Activated B cell treated with CpG ODN at 0.5 μM for 24 hours (primary cell): ENCODE results near the gene FEV. TPM values are rescaled to one million over a fixed set of nuclear protein-coding genes. Genes with fewer than 3 reads are reported as not detected.

ENCODE experiments used
- ATAC-seq: fragments of 200-7000 bp; cut with Tn5 transposase; one replicate; pipeline ENCODE4 v1.10.0; 2021; ENCODE audit warnings: low read depth, mild to moderate bottlenecking, moderate library complexity
- CTCF ChIA-PET: fragments of 350-600 bp; sonication (Branson Sonifier 250); formaldehyde crosslinking; loops from one replicate; lab custom pipeline; 2021; ENCODE audit warnings: antibody characterized with exemption; lab: Charles Lee
- POLR2A ChIA-PET: fragments of 350-600 bp; sonication (Branson Sonifier 250); formaldehyde crosslinking; loops from one replicate; lab custom pipeline; 2021; ENCODE audit warnings: antibody characterized with exemption; lab: Charles Lee
- DNase-seq: peaks from one replicate; pipeline ENCODE4 v3.0.0; 2022
- H3K27ac Mint-ChIP-seq: one replicate; pipeline ENCODE4 v1.8.0; 2020; ENCODE audit warnings: mixed read lengths
- H3K27me3 Mint-ChIP-seq: one replicate; pipeline ENCODE4 v1.8.0; 2021; ENCODE audit warnings: mixed read lengths
- H3K36me3 Mint-ChIP-seq: one replicate; pipeline ENCODE4 v1.8.0; 2021; ENCODE audit warnings: low read depth, mixed read lengths
- H3K4me1 Mint-ChIP-seq: one replicate; pipeline ENCODE4 v1.8.0; 2021; ENCODE audit warnings: mixed read lengths
- H3K4me3 Mint-ChIP-seq: one replicate; pipeline ENCODE4 v1.8.0; 2020; ENCODE audit warnings: mild to moderate bottlenecking, mixed read lengths
- H3K9me3 Mint-ChIP-seq: one replicate; pipeline ENCODE4 v1.8.0; 2020; ENCODE audit warnings: mixed read lengths
- intact Hi-C: fragments of 100-400 bp; cut with micrococcal nuclease; formaldehyde crosslinking; loops from one replicate; pipeline ENCODE4 v1.15.1; 2024
- total RNA-seq: library from RNA; stranded (reverse); gene quantifications from 2 replicates; pipeline ENCODE4 v1.2.3, GENCODE V29; 2022
- TF ChIP-seq, protein P1 (sequence below): fragments of 200-600 bp; IDR thresholded peaks from one replicate; pipeline ENCODE4 v1.8.0; 2022; ENCODE audit warnings: antibody characterized with exemption, mild to moderate bottlenecking

Gene FEV
- total RNA-seq, 1 donor from 2014 or later: not detected

DNA sequence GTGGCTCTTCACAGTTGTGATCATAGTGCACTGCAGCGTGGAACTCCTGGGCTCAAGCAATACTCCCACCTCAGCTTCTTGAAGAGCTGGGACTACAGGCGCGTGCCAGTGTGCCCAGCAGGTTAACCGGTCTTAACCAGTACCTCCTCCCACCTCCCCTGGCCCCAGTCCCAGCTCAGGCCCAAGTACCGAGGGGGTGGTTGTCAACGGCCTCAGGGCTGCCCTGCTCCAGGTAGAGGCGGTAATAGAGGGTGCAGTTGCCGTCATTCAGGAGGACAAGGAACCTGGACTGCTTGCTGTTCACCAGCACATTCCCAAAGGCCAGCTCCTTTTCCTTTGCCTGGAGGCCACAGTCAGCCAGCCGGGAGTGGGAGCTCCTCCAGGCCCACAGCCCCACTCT lies 36.6 kb upstream of the FEV start:
- no peak for DNase-seq
- Mint-ChIP-seq H3K4me1 (no peaks in the 10 kb centered on the region), H3K9me3 (no peaks in the 10 kb centered on the region), H3K36me3 (no peaks in the 10 kb centered on the region), H3K4me3 (no peak overlapping the region), H3K27ac (no peak overlapping the region), H3K27me3 (peaks cover 20% of the 10 kb centered on the region)
- intact Hi-C loops: no loop called here
- TF ChIP-seq, protein P1, sequence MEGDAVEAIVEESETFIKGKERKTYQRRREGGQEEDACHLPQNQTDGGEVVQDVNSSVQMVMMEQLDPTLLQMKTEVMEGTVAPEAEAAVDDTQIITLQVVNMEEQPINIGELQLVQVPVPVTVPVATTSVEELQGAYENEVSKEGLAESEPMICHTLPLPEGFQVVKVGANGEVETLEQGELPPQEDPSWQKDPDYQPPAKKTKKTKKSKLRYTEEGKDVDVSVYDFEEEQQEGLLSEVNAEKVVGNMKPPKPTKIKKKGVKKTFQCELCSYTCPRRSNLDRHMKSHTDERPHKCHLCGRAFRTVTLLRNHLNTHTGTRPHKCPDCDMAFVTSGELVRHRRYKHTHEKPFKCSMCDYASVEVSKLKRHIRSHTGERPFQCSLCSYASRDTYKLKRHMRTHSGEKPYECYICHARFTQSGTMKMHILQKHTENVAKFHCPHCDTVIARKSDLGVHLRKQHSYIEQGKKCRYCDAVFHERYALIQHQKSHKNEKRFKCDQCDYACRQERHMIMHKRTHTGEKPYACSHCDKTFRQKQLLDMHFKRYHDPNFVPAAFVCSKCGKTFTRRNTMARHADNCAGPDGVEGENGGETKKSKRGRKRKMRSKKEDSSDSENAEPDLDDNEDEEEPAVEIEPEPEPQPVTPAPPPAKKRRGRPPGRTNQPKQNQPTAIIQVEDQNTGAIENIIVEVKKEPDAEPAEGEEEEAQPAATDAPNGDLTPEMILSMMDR: no peak
- ChIA-PET POLR2A (no interaction called here), CTCF (interaction anchor here (0.8 kb wide), 1 partner anchor 8 kb away, joined by 4 read pairs; no protein-coding TSS in a partner anchor)
- no peak for ATAC-seq

DNA sequence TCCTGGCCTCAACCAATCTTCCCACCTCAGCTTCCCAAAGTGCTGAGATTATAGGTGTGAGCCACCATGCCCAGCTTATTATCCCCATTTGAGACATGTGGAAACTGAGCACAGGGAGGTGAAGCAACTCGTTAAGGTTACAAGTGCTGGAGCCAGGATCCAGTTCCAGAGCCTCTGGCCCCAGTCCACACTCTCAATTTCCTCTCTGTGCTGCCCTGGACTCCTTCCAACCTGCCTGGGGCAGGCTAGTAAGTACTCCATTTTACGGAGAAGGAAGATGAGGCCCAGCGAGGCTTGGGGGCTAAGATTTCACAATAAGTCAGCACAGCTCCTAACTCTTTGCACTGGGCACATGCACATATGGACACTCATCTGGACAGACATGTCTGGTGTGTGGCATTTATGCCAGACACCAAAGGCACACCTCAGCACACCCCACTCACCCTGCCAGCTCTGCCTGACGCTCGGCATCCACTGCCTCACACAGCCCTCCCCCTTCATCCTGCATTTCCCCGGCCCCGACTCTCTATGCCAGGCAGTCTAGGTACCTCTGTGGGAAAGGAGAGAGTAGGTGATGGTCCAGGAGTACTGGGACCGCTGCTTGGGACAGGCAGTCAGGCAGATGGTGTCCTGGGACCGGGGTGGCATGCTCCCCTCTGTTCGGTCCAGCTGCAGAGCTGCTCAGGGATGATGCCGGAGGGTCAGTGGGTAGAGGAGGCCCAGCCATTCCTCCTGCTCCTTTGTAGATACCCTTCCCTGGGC lies 35.8 kb upstream of the FEV start:
- no peak overlapping the region for H3K27ac Mint-ChIP-seq
- peaks cover 23% of the 10 kb centered on the region for H3K27me3 Mint-ChIP-seq
- no peaks in the 10 kb centered on the region for H3K9me3 Mint-ChIP-seq
- ATAC-seq (no peak), DNase-seq (no peak)
- TF ChIP-seq, protein P1: no peak
- POLR2A ChIA-PET: no interaction called here
- intact Hi-C loops: no loop called here
- no peaks in the 10 kb centered on the region for H3K36me3 Mint-ChIP-seq
- CTCF ChIA-PET: interaction anchor here (0.7 to 1.4 kb wide), 3 partner anchors 9 to 31 kb away, joined by 3 to 7 read pairs (median 4); no protein-coding TSS in a partner anchor
- H3K4me1 Mint-ChIP-seq: no peaks in the 10 kb centered on the region
- no peak overlapping the region for H3K4me3 Mint-ChIP-seq

DNA sequence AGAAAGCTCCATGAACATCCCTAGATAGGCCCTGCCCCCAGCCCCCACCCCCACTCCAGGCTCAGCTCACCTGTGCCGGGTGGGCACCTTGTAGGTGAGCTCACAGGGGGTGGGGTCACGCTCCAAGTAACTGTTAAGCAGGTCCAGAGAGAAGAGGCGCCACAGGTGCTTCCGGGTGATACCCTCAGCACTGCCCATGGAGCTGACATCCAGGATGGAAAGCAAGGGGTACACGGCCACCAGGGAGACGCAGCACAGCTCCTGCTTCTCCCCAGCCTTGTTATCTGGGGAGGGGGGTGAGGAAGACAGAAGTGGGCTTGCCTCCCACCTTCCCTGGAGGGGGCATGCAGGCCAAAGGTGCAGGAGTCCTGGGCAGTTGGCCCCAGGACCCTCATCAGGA lies 34.5 kb upstream of the FEV start:
- CTCF ChIA-PET: interaction anchor here (1.4 kb wide), 1 partner anchor 10 kb away, joined by 7 read pairs; no protein-coding TSS in a partner anchor
- ATAC-seq: no peak
- H3K9me3 Mint-ChIP-seq: no peaks in the 10 kb centered on the region
- TF ChIP-seq, protein P1: no peak
- H3K27me3 Mint-ChIP-seq: peaks cover 23% of the 10 kb centered on the region
- H3K4me3 Mint-ChIP-seq: no peak overlapping the region
- POLR2A ChIA-PET: no interaction called here
- DNase-seq: no peak
- no peak overlapping the region for H3K27ac Mint-ChIP-seq
- H3K36me3 Mint-ChIP-seq: no peaks in the 10 kb centered on the region
- intact Hi-C loops: no loop called here
- no peaks in the 10 kb centered on the region for H3K4me1 Mint-ChIP-seq

DNA sequence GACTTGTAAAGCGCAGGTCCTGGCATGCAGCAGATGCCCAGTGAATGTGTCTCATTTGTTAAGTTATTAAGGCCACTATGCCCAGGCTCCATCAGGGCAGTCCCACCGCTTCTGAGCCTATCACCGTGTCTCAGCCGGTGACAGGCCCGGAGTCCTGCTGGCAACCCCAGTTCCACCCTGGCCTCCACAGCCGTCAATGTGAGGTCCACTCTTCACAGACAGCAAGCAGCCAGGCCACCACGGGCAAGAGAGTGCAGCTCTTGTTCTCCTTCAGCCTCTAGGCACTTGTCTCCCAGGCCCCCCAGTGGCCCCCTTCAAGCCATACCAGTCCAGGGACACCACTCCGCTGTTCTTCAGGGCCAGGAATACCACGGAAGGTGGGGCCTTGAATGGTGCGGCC lies 33.7 kb upstream of the FEV start:
- CTCF ChIA-PET: no interaction called here
- POLR2A ChIA-PET: no interaction called here
- no peaks in the 10 kb centered on the region for H3K4me1 Mint-ChIP-seq
- DNase-seq (no peak), ATAC-seq (no peak)
- no peaks in the 10 kb centered on the region for H3K36me3 Mint-ChIP-seq
- intact Hi-C loops: no loop called here
- TF ChIP-seq, protein P1: no peak
- H3K9me3 Mint-ChIP-seq: no peaks in the 10 kb centered on the region
- H3K4me3 Mint-ChIP-seq: no peak overlapping the region
- no peak overlapping the region for H3K27ac Mint-ChIP-seq
- H3K27me3 Mint-ChIP-seq: peaks cover 23% of the 10 kb centered on the region

DNA sequence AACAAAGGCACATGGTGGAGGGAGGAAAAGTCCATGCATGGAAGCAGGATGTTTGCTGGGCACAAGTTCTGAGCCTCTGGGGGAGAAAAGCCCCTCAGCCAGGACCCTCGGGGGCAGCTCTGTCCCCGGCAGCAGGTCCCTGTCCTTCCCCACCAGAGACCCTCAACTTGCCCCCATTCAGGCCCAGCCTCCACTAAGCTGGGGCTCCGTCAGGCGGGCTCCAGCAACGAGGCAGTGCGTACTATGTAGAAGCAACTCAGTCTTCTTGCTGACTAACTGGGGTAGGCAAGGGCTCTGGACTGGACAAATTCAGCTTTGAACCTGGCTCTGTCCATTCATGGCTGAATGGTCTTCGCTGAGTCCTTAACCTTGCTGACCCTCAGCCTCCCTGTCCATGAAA lies 33.3 kb upstream of the FEV start:
- H3K27ac Mint-ChIP-seq: no peak overlapping the region
- H3K9me3 Mint-ChIP-seq: no peaks in the 10 kb centered on the region
- H3K27me3 Mint-ChIP-seq: peaks cover 24% of the 10 kb centered on the region
- DNase-seq (no peak), ATAC-seq (no peak)
- CTCF ChIA-PET: no interaction called here
- POLR2A ChIA-PET: no interaction called here
- TF ChIP-seq, protein P1: no peak
- H3K36me3 Mint-ChIP-seq: no peaks in the 10 kb centered on the region
- no peak overlapping the region for H3K4me3 Mint-ChIP-seq
- intact Hi-C loops: no loop called here
- no peaks in the 10 kb centered on the region for H3K4me1 Mint-ChIP-seq
